Renal cortex interstitium (tissue), 11 donors: ENCODE results near the gene TLN1. TPM values are rescaled to one million over a fixed set of nuclear protein-coding genes. Genes with fewer than 3 reads are reported as not detected.

ENCODE experiments used
- DNase-seq, 11 donors: peaks; one replicate each; pipeline ENCODE4 v3.0.0-alpha.2; 2013; ENCODE audit warnings: low read depth in 9 of 11, low spot score in 4 of 11; ENCODE audit errors: extremely low read depth in 1 of 11
- polyA plus RNA-seq, 3 donors: library from polyadenylated mRNA; unstranded; fragments of 120-200 nt; gene quantifications; one replicate each; pipeline ENCODE4 v1.2.1, GENCODE V29; 2013; ENCODE audit not compliant: insufficient read length in 3 of 3

The TLN1 gene
- polyA plus RNA-seq, 3 donors: 150 to 192 (median 174) TPM

DNA sequence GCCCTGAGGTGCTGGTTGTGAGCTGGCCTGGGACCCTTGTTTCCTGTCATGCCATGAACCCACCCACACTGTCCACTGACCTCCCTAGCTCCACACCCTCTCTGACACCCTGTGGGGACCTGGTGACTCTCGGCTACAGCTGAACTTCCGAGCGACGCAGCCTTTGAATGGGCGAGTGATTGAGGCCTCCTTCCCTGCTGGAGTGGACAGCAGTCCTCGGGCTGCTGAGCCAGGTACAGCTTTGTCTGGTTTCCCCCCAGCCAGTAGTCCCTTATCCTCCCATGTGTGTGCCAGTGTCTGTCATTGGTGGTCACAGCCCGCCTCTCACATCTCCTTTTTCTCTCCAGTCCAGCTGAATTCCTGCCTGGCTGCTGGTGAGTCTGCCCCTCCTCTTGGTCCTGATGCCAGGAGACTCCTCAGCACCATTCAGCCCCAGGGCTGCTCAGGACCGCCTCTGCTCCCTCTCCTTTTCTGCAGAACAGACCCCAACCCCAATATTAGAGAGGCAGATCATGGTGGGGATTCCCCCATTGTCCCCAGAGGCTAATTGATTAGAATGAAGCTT lies 52.1 kb downstream of the TLN1 start:
- no peak for DNase-seq

DNA sequence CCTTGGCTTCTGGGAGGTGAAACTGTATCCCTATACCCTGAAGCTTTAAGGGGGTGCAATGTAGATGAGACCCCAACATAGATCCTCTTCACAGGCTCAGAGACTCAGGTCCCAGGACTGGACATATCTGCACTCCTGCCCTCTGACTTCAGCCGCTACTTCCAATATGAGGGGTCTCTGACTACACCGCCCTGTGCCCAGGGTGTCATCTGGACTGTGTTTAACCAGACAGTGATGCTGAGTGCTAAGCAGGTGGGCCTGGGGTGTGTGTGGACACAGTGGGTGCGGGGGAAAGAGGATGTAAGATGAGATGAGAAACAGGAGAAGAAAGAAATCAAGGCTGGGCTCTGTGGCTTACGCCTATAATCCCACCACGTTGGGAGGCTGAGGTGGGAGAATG lies 52.9 kb downstream of the TLN1 start:
- no peak for DNase-seq

GRCh38 chr9:35675732-35676392 lies 56.1 kb downstream of the TLN1 start:
- peak in 8 of 11 donors; percentile 35 to 77 (median 74) for DNase-seq

DNA sequence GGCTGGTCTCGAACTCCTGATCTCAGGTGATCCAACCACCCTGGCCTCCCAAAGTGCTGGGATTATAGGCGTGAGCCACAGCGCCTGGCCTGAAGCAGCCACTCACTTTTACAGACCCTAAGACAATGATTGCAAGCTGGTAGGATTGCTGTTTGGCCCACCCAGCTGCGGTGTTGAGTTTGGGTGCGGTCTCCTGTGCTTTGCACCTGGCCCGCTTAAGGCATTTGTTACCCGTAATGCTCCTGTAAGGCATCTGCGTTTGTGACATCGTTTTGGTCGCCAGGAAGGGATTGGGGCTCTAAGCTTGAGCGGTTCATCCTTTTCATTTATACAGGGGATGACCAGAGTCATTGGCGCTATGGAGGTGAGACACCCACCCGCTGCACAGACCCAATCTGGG lies 56.8 kb downstream of the TLN1 start:
- no peak for DNase-seq

DNA sequence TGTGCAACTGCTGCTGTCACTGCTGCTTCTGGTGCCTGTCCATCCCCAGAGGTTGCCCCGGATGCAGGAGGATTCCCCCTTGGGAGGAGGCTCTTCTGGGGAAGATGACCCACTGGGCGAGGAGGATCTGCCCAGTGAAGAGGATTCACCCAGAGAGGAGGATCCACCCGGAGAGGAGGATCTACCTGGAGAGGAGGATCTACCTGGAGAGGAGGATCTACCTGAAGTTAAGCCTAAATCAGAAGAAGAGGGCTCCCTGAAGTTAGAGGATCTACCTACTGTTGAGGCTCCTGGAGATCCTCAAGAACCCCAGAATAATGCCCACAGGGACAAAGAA lies 58.0 kb downstream of the TLN1 start:
- no peak for DNase-seq

GRCh38 chr9:35673132-35674024 lies 58.6 kb downstream of the TLN1 start, which contains the start of gene CA9:
CA9 (plus strand) TSS chr9:35673928; CDS start chr9:35673960, 32 bp downstream.
- DNase-seq: no peak

DNA sequence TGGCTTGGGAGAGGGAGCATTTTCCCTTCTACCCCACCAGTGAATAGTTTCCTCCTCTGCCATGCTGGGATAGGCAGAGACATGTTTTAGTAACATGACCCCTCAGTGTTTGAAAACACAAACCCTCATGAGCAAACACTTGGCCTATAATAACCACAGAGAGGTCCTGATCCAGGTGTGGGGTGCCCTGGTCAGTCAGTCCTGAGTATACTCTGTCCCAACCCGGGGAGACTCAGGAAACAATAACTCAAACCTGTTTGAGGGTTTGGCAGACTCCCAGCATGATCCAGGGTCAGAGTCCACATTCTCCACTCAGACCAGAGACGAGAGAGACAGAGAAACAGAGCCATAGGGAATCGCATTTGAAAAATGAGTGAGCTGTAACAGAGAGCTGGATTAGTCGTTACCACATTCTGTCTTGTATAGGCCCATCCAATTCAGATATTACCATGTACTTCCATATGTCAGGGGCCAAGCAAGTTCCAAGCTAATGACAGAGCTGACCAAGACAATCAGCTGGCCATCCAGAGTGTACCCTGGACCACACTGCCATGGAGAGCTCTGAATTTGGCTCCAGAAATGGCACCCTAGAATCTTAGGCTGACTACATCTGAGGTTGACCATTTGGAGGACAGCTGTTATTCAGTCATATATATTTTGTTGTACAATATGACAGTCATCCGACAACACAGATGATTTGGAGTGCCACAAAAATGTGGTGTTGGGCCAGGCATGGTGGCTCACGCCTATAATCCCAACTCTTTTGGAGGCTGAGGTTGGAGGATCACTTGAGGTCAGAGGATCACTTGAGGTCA lies 62.5 kb downstream of the TLN1 start:
- no peak for DNase-seq

DNA sequence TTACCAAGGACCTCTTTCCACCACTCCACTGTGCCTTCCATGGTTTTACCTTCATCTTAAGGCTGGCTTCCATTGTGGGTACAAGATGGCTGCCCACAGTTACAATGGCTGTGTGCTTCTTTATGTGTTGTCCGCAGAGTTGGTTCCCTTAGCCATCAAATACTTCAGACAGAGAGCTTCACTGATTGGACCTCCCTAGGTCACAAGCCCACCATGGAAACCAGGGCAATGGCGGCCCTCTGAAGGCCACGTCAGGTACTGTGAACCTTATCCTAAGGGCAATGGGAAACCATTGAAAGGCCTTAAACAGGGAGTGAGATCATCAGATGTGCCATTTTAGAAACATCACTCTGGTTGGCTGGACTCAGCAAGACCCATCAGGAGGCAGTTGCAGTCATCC lies 64.1 kb downstream of the TLN1 start:
- DNase-seq: no peak

GRCh38 chr9:35666549-35666948 lies 65.4 kb downstream of the TLN1 start:
- DNase-seq: no peak

- no peak for DNase-seq
Measured at GRCh38 chr9:35666045-35666444, 66.0 kb downstream of the TLN1 start.

- DNase-seq: no peak
Measured at GRCh38 chr9:35665471-35665818, 66.5 kb downstream of the TLN1 start.

DNA sequence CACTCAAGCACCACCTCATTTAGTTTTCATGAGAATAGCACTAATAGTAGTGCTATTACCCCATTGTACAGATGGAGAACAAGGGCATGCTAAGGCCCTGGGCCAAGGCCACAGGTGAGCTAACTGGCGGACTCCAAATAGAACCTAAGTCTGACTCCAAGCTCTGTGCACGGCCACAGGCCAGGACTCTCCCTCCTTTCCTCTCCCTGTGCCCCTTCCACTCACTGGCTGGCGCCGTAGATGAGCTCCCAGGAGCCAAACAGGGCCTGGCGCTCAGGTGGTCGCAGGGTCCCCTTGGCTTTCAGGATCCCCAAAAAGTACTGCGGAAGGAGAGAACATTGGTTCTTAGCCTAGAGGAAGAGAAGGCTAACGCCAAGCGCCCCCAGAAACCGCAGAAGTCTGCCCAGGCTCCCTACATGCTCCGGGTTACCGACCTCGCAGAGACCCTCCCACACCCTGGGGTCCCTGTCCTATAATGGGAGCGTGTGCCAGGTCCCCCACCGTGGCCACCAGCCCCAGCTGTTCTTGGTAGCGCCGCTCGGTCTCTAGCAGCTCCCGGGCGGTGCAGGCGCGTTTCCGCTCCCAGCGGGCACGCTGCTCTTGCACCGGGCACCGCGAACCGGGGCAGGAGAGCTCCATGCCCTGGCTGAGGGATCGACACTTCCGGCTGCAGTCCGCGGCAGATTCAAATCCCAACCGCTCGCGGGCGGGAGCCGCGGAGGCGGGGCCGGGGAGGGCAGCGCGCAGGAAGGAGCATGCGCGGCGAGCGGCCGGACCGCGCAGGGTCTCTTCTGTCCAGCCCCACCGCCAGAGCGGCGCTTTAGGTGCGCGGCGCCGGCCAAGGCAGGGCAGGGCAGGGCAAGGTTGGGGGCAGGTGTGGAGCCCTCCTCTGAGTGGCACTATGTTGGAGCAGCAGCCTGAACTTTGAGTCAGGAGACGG lies 67.2 kb downstream of the TLN1 start, which contains the start of gene ARHGEF39:
ARHGEF39 (minus strand) TSS at position 665 of the 940 bp plus-strand sequence; CDS start at position 639, 26 bp downstream.
- DNase-seq: peak in 9 of 11 donors; percentile 67 to 82 (median 78)

GRCh38 chr9:35662437-35662836 lies 69.6 kb downstream of the TLN1 start:
- DNase-seq: no peak

DNA sequence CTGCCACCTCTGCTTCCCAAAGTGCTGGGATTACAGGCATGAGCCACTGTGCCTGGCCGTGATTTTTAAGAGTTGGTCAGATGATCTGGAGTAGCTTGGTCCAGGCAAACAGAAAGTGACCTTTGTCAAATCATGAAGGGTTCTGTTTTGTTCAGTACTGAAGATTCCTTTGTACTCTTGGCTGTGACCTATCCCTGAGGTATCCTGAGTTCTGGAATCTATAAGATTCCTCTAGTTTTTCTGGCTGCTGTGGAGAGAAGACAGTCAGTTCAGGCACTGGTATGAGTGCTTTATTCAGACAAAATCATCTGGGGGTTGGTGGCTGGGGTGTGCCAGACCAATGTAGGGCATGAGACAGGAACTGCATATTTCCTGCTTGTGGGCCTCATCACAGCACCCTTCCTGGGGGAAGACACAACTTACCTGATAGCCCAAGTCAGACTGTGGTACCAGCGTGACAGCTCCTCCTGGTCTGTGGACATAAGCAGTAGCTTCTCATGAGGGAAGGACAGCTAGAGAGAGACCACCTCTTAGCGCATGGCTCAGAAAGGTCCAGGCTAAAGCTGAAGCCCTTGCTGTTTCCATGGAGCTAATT lies 70.1 kb downstream of the TLN1 start:
- no peak for DNase-seq

DNA sequence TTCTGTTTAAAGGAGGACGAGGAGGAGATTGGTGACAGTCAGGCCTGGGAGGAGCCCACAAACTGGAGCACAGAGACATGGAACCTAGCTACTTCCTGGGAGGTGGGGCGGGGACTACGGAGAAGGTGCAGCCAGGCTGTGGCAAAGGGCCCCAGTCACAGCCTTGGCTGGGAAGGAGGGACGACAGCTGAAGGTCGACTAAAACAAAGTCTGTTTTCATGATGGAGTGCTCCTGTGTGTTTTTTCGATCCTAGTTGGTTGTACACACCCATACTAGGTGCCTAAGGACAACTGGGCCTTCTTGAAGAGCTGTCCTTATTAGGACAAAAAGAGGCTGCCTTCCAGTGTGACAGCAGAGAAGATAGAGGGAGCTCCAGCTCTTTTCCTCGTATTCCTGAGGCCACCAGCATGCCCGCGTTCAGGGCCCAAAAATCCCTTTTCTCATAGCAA lies 71.0 kb downstream of the TLN1 start:
- DNase-seq: no peak

DNA sequence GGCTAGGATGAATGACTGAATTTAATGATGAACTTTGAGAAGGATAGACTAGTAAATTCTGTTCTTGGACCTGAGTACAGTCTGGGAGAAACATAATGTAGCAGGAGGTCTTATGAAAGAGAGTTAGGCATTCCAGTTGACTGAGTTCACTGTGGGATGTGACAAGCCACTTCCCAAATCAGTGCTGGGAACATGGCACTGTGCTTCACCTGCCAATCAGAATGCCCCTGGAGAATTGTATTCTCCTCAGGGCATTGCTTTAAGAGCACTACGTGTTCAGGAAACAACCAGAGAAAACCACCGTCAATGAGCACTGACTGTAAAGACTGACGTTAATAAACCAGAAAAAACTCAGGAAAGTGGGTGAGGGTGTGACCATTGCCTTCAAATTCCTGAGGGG lies 72.7 kb downstream of the TLN1 start:
- DNase-seq: no peak

DNA sequence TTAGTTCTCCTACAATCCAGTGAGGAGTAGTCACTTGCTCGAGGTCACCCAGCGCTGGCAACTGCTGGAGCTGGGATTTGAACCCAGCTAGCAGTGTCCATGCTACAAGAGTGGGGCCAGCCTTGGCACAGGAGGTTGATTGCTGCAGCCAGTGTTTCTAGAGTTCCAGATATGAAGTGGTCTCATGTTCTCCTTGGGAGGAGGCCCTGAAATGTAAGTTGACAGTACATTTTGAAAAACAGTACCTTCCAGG lies 73.1 kb downstream of the TLN1 start:
- no peak for DNase-seq
